Stomach smooth muscle (tissue), 2 donors: ENCODE data around the gene DNAJB12.

Experiments used
- H3K27ac ChIP-seq: one replicate; pipeline ENCODE4 v1.7.0; 2013; ENCODE audit warnings: mild to moderate bottlenecking, low read length, inconsistent platforms
- H3K27me3 ChIP-seq, 2 donors: one replicate each; pipeline ENCODE4 v1.7.0; 2013; ENCODE audit warnings: low read length in 2 of 2; ENCODE audit not compliant: insufficient read depth in 2 of 2, control insufficient read depth in 1 of 2
- H3K36me3 ChIP-seq, 2 donors: one replicate each; pipeline ENCODE4 v1.7.0; 2013; ENCODE audit warnings: low read length in 2 of 2; ENCODE audit not compliant: control insufficient read depth in 2 of 2, insufficient read depth in 2 of 2
- H3K4me1 ChIP-seq: one replicate; pipeline ENCODE4 v1.7.0; 2013; ENCODE audit warnings: low read length; ENCODE audit not compliant: control insufficient read depth, insufficient read depth
- H3K4me3 ChIP-seq, 2 donors: one replicate each; pipeline ENCODE4 v1.7.0; 2013; ENCODE audit warnings: low read length in 2 of 2
- H3K9ac ChIP-seq, 2 donors: one replicate each; pipeline ENCODE4 v1.7.0; 2013; ENCODE audit warnings: low read length in 2 of 2, mild to moderate bottlenecking in 1 of 2
- H3K9me3 ChIP-seq, 2 donors: one replicate each; pipeline ENCODE4 v1.7.0; 2013; ENCODE audit warnings: low read length in 2 of 2; ENCODE audit not compliant: control insufficient read depth in 2 of 2
- donor health status: healthy.
- donor health status: Pancreatic carcinoma.

DNAJB12 gene

GRCh38 chr10:72322280-72323058 lies 32.2 kb downstream of the DNAJB12 start:
- Histone ChIP-seq H3K27ac (no peak overlapping the region), H3K4me3 (no peak overlapping the region), H3K36me3 (no peaks in the 10 kb centered on the region), H3K9ac (no peak overlapping the region), H3K9me3 (no peaks in the 10 kb centered on the region), H3K27me3 (no peaks in the 10 kb centered on the region), H3K4me1 (peaks cover 32% of the 10 kb centered on the region)

GRCh38 chr10:72322030-72322279 lies 32.8 kb downstream of the DNAJB12 start:
- Histone ChIP-seq H3K9ac (no peak overlapping the region), H3K27me3 (no peaks in the 10 kb centered on the region), H3K4me1 (peaks cover 35% of the 10 kb centered on the region), H3K4me3 (no peak overlapping the region), H3K36me3 (no peaks in the 10 kb centered on the region), H3K27ac (no peak overlapping the region), H3K9me3 (no peaks in the 10 kb centered on the region)

- Histone ChIP-seq H3K27me3 (no peaks in the 10 kb centered on the region), H3K4me3 (no peak overlapping the region), H3K9me3 (no peaks in the 10 kb centered on the region), H3K27ac (no peak overlapping the region), H3K4me1 (peaks cover 39% of the 10 kb centered on the region), H3K9ac (no peak overlapping the region), H3K36me3 (no peaks in the 10 kb centered on the region)
Measured at GRCh38 chr10:72321248-72322029, 33.3 kb downstream of the DNAJB12 start.

GRCh38 chr10:72320676-72321247 lies 34.0 kb downstream of the DNAJB12 start:
- Histone ChIP-seq H3K36me3 (no peaks in the 10 kb centered on the region), H3K27me3 (no peaks in the 10 kb centered on the region), H3K4me3 (no peak overlapping the region), H3K9ac (peak overlapping the region in 1 of 2 donors; percentile 75), H3K9me3 (no peaks in the 10 kb centered on the region), H3K27ac (peak overlapping the region; percentile 66), H3K4me1 (peaks cover 46% of the 10 kb centered on the region)

- H3K9me3 ChIP-seq, result no peaks in the 10 kb centered on the region
- H3K27ac ChIP-seq, result peak overlapping the region; percentile 66
- peaks cover 48% of the 10 kb centered on the region for H3K4me1 ChIP-seq
- H3K36me3 ChIP-seq, result no peaks in the 10 kb centered on the region
- peak overlapping the region; percentile 47 to 75 for H3K9ac ChIP-seq
- H3K27me3 ChIP-seq, result no peaks in the 10 kb centered on the region
- H3K4me3 ChIP-seq, result peak overlapping the region; percentile 68 to 75
Measured at GRCh38 chr10:72319416-72320254, 35.1 kb downstream of the DNAJB12 start.

- peak overlapping the region in 1 of 2 donors; percentile 74 for H3K9ac ChIP-seq
- peak overlapping the region; percentile 66 for H3K27ac ChIP-seq
- H3K9me3 ChIP-seq, result no peaks in the 10 kb centered on the region
- peaks cover 47% of the 10 kb centered on the region for H3K4me1 ChIP-seq
- H3K36me3 ChIP-seq, result no peaks in the 10 kb centered on the region
- no peaks in the 10 kb centered on the region for H3K27me3 ChIP-seq
- peak overlapping the region; percentile 48 to 75 for H3K4me3 ChIP-seq
Measured at GRCh38 chr10:72318418-72319262, 36.1 kb downstream of the DNAJB12 start.

- Histone ChIP-seq H3K36me3 (no peaks in the 10 kb centered on the region), H3K4me1 (peaks cover 47% of the 10 kb centered on the region), H3K4me3 (no peak overlapping the region), H3K27ac (no peak overlapping the region), H3K9ac (no peak overlapping the region), H3K9me3 (no peaks in the 10 kb centered on the region), H3K27me3 (no peaks in the 10 kb centered on the region)
Measured at GRCh38 chr10:72316748-72317435, 37.8 kb downstream of the DNAJB12 start.

GRCh38 chr10:72316386-72316700 lies 38.4 kb downstream of the DNAJB12 start:
- H3K36me3 ChIP-seq, result no peaks in the 10 kb centered on the region
- peaks cover 47% of the 10 kb centered on the region for H3K4me1 ChIP-seq
- H3K27me3 ChIP-seq, result no peaks in the 10 kb centered on the region
- peak overlapping the region; percentile 37 for H3K27ac ChIP-seq
- H3K4me3 ChIP-seq, result no peak overlapping the region
- H3K9me3 ChIP-seq, result no peaks in the 10 kb centered on the region
- H3K9ac ChIP-seq, result no peak overlapping the region

- Histone ChIP-seq H3K4me1 (peaks cover 44% of the 10 kb centered on the region), H3K27ac (peak overlapping the region; percentile 37)
Measured at GRCh38 chr10:72315611-72316385, 38.9 kb downstream of the DNAJB12 start.

More at GRCh38 chr10:72315611-72316385, 38.9 kb downstream of the DNAJB12 start:
- Histone ChIP-seq H3K4me3 (no peak overlapping the region), H3K27me3 (no peaks in the 10 kb centered on the region), H3K36me3 (no peaks in the 10 kb centered on the region), H3K9ac (no peak overlapping the region), H3K9me3 (no peaks in the 10 kb centered on the region)
